Cardiac septum (tissue), 1 donor: ENCODE data around the gene OR10A6. TPM values are rescaled to one million over a fixed set of nuclear protein-coding genes. Genes with fewer than 3 reads are reported as not detected.

Source experiments
- DNase-seq: peaks from one replicate; pipeline ENCODE4 v3.0.0-alpha.2; 2020; ENCODE audit warnings: low spot score
- intact Hi-C: fragments of 100-400 bp; cut with DNase I; formaldehyde crosslinking; loops from one replicate; pipeline ENCODE4 v1.14.0; 2022
- total RNA-seq: library from RNA; stranded (reverse); fragmentation: NEBNext Ultra II Directional; extraction: Animal tissue kit (Norgen Biotek cat#: 25700); gene quantifications from one replicate; pipeline ENCODE4 v1.2.1, GENCODE V29; 2021
- donor health status: DM: no; HTN: no; CAD: no.

OR10A6 gene
- total RNA-seq, 1 donor from 2014 or later, result not detected

- no peak for DNase-seq
These were observed 12.9 kb downstream of the OR10A6 start for GRCh38 chr11:7918141-7918540.

GRCh38 chr11:7911011-7911410 is 20.1 kb downstream of the OR10A6 start:
- intact Hi-C loops, result no loop called here
- no peak for DNase-seq

More at GRCh38 chr11:7918141-7918540, 12.9 kb downstream of the OR10A6 start:
- intact Hi-C loops, result no loop called here

- intact Hi-C loops, result no loop called here
These were observed 20.7 kb downstream of the OR10A6 start for GRCh38 chr11:7910286-7910788.

GRCh38 chr11:7909585-7910285 is 21.3 kb downstream of the OR10A6 start:
- no peak for DNase-seq
- intact Hi-C loops, result no loop called here

More at GRCh38 chr11:7910286-7910788, 20.7 kb downstream of the OR10A6 start:
- no peak for DNase-seq

- intact Hi-C loops, result no loop called here
- no peak for DNase-seq
These were observed 23.9 kb downstream of the OR10A6 start for GRCh38 chr11:7907121-7907520.

- DNase-seq, result no peak
- intact Hi-C loops, result no loop called here
These were observed 24.6 kb downstream of the OR10A6 start for GRCh38 chr11:7906481-7906880.

- no peak for DNase-seq
- intact Hi-C loops, result no loop called here
These were observed 25.1 kb downstream of the OR10A6 start for GRCh38 chr11:7905961-7906429.

GRCh38 chr11:7905549-7905948 is 25.5 kb downstream of the OR10A6 start:
- intact Hi-C loops, result no loop called here
- no peak for DNase-seq

GRCh38 chr11:7904917-7905316 is 26.2 kb downstream of the OR10A6 start:
- intact Hi-C loops, result no loop called here
- no peak for DNase-seq

GRCh38 chr11:7903940-7904339 is 27.1 kb downstream of the OR10A6 start:
- intact Hi-C loops, result no loop called here

GRCh38 chr11:7901319-7901854 is 29.7 kb downstream of the OR10A6 start:
- intact Hi-C loops, result no loop called here
- DNase-seq, result no peak

More at GRCh38 chr11:7903940-7904339, 27.1 kb downstream of the OR10A6 start:
- DNase-seq, result no peak

GRCh38 chr11:7900686-7901085 is 30.4 kb downstream of the OR10A6 start:
- intact Hi-C loops, result no loop called here
- DNase-seq, result no peak

GRCh38 chr11:7899418-7899817 is 31.6 kb downstream of the OR10A6 start:
- intact Hi-C loops, result loop anchor here (10.0 kb wide), 1 partner anchor 195 kb away; no protein-coding TSS in a partner anchor

GRCh38 chr11:7898666-7899283 is 32.3 kb downstream of the OR10A6 start:
- no peak for DNase-seq
- intact Hi-C loops, result loop anchor here (10.0 kb wide), 1 partner anchor 196 kb away; no protein-coding TSS in a partner anchor

More at GRCh38 chr11:7899418-7899817, 31.6 kb downstream of the OR10A6 start:
- no peak for DNase-seq

- DNase-seq, result no peak
- intact Hi-C loops, result loop anchor here (10.0 kb wide), 1 partner anchor 199 kb away; no protein-coding TSS in a partner anchor
These were observed 34.9 kb downstream of the OR10A6 start for GRCh38 chr11:7896009-7896785.

GRCh38 chr11:7894251-7894650 is 36.8 kb downstream of the OR10A6 start:
- intact Hi-C loops, result loop anchor here (10.0 kb wide), 1 partner anchor 201 kb away; no protein-coding TSS in a partner anchor
- DNase-seq, result no peak

GRCh38 chr11:7893796-7894195 is 37.3 kb downstream of the OR10A6 start:
- no peak for DNase-seq
- intact Hi-C loops, result loop anchor here (2.0 to 10.0 kb wide), 2 partner anchors 93 to 201 kb away; partner anchors contain the start of gene EIF3F

- intact Hi-C loops, result loop anchor here (2.0 to 10.0 kb wide), 2 partner anchors 94 to 202 kb away; partner anchors contain the start of gene EIF3F
These were observed 38.2 kb downstream of the OR10A6 start for GRCh38 chr11:7892840-7893254.

GRCh38 chr11:7892059-7892699 is 38.9 kb downstream of the OR10A6 start:
- DNase-seq, result no peak
- intact Hi-C loops, result loop anchor here (2.0 to 10.0 kb wide), 2 partner anchors 95 to 203 kb away; partner anchors contain the start of gene EIF3F

More at GRCh38 chr11:7892840-7893254, 38.2 kb downstream of the OR10A6 start:
- no peak for DNase-seq
